HCT116 (cell line): ENCODE data around the gene COL2A1. TPM values are rescaled to one million over a fixed set of nuclear protein-coding genes. Genes with fewer than 3 reads are reported as not detected.

Source experiments
- ATAC-seq: fragments of 200-7000 bp; cut with Tn5 transposase; 2 replicates; pipeline ENCODE4 v1.9.1; 2020; ENCODE audit warnings: mild to moderate bottlenecking, moderate library complexity
- BruUV-seq: library from RNA; stranded (reverse); fragments of 400-500 nt; replicated peaks from 2 replicates; lab custom pipeline; 2021; lab: Mats Ljungman, UMichigan
- CTCF ChIA-PET: fragments of 300-600 bp; sonication (Branson Sonifier 250); formaldehyde crosslinking; loops from one replicate; lab custom pipeline; 2021; ENCODE audit warnings: antibody characterized with exemption; lab: Charles Lee
- POLR2A ChIA-PET: fragments of 300-600, 350-600 bp; sonication (Branson Sonifier 250); formaldehyde crosslinking; loops from one replicate; lab custom pipeline; 2021; ENCODE audit warnings: antibody characterized with exemption; lab: Charles Lee
- RAD21 ChIA-PET, 2 experiments: fragments of 300-600 bp; sonication (Branson Sonifier 250); formaldehyde crosslinking; loops; one replicate each; lab custom pipeline; 2023; ENCODE audit warnings: low total read pairs in 2 of 2; ENCODE audit not compliant: uncharacterized antibody in 2 of 2, unreplicated experiment in 2 of 2, low non-redundant PET in 1 of 2; lab: Charles Lee
- DNase-seq: peaks from one replicate; pipeline ENCODE4 v3.0.0-alpha.2; 2010; ENCODE audit warnings: low read depth, low spot score
- H2AFZ ChIP-seq: fragments of 200-600 bp; shearing (Covaris generic), sonication (generic); 2 replicates; pipeline ENCODE4 v1.6.1; 2017; ENCODE audit warnings: low read depth, mixed run types, mixed read lengths, antibody characterized with exemption, low read length; ENCODE audit not compliant: poor library complexity, severe bottlenecking
- H3K27ac ChIP-seq: 2 replicates; pipeline ENCODE4 v1.5.1; 2012; ENCODE audit warnings: low read depth, low read length
- H3K27me3 ChIP-seq: fragments of 200-600 bp; sonication (generic); 2 replicates; pipeline ENCODE4 v1.6.1; 2016; ENCODE audit warnings: mixed run types, low read length, mixed read lengths; ENCODE audit not compliant: insufficient read depth
- H3K36me3 ChIP-seq, 2 experiments: fragments of 200-500 bp in 1 of 2; fragments of 200-600 bp in 1 of 2; sonication (Bioruptor generic) in 1 of 2; sonication (generic) in 1 of 2; 2 replicates each; pipeline versions ENCODE4 v1.5.1 to v1.6.1; 2014 to 2016; ENCODE audit warnings: low read length in 2 of 2, inconsistent platforms in 1 of 2, mixed read lengths in 1 of 2, mixed run types in 1 of 2; ENCODE audit not compliant: insufficient read depth in 2 of 2, control insufficient read depth in 1 of 2
- H3K4me1 ChIP-seq, 2 experiments: fragments of 200-600 bp in 1 of 2; sonication (generic) in 1 of 2; 2 replicates each; pipeline versions ENCODE4 v1.5.1 to v1.6.1; 2012 to 2017; ENCODE audit warnings: low read length in 2 of 2, inconsistent platforms in 1 of 2, mild to moderate bottlenecking in 1 of 2, mixed read lengths in 1 of 2, mixed run types in 1 of 2, moderate library complexity in 1 of 2; ENCODE audit not compliant: insufficient read depth in 2 of 2, control insufficient read depth in 1 of 2
- H3K4me2 ChIP-seq: fragments of 200-600 bp; sonication (generic); 2 replicates; pipeline ENCODE4 v1.6.1; 2017; ENCODE audit warnings: mixed run types, low read length, mixed read lengths
- H3K4me3 ChIP-seq, 2 experiments: fragments of 200-600 bp in 1 of 2; sonication (generic) in 1 of 2; replicated peaks in 1 of 2; 2 replicates each; pipeline ENCODE4 v1.5.1; 2011 to 2016; ENCODE audit warnings: low read length in 2 of 2, control low read depth in 1 of 2, low read depth in 1 of 2, mild to moderate bottlenecking in 1 of 2, mixed read lengths in 1 of 2, mixed run types in 1 of 2
- H3K79me2 ChIP-seq: fragments of 200-600 bp; sonication (generic); 2 replicates; pipeline ENCODE4 v1.6.1; 2017; ENCODE audit warnings: mild to moderate bottlenecking, mixed run types, low read length, moderate library complexity, mixed read lengths; ENCODE audit not compliant: insufficient read depth
- H3K9ac ChIP-seq: fragments of 200-600 bp; sonication (generic); 2 replicates; pipeline ENCODE4 v1.6.1; 2016; ENCODE audit warnings: low read length, mixed read lengths
- H3K9me2 ChIP-seq: fragments of 200-600 bp; sonication (generic), shearing (Covaris generic); 2 replicates; pipeline ENCODE4 v1.6.1; 2017; ENCODE audit warnings: mixed run types, mild to moderate bottlenecking, moderate library complexity; ENCODE audit not compliant: insufficient read depth
- H3K9me3 ChIP-seq, 2 experiments: fragments of 200-500 bp in 1 of 2; fragments of 200-600 bp in 1 of 2; sonication (Bioruptor generic) in 1 of 2; sonication (generic) in 1 of 2; 2 replicates each; pipeline ENCODE4 v1.6.1; 2014 to 2017; ENCODE audit warnings: low read length in 2 of 2, mixed read lengths in 2 of 2, inconsistent platforms in 1 of 2, low read depth in 1 of 2, mild to moderate bottlenecking in 1 of 2, mixed run types in 1 of 2, moderate library complexity in 1 of 2; ENCODE audit not compliant: control insufficient read depth in 1 of 2, insufficient read depth in 1 of 2
- H4K20me1 ChIP-seq: fragments of 200-600 bp; sonication (generic), shearing (Covaris generic); 2 replicates; pipeline ENCODE4 v1.6.1; 2017; ENCODE audit warnings: mixed run types, mild to moderate bottlenecking, moderate library complexity; ENCODE audit not compliant: insufficient read depth
- ATF3 ChIP-seq: IDR thresholded peaks from 2 replicates; pipeline ENCODE4 v1.6.1; 2012
- CBX3 ChIP-seq: IDR thresholded peaks from 2 replicates; pipeline ENCODE4 v1.6.1; 2012; ENCODE audit warnings: low read depth
- CTCF ChIP-seq, 3 experiments: fragments of 200-600 bp in 1 of 3; sonication (generic) in 1 of 3; IDR thresholded peaks in 2 of 3; conservative IDR thresholded peaks in 1 of 3; 2 replicates each; pipeline ENCODE4 v1.5.1; 2012 to 2017; ENCODE audit warnings: low read depth in 2 of 3, low read length in 2 of 3, antibody characterized with exemption in 1 of 3, borderline replicate concordance in 1 of 3, control low read depth in 1 of 3, mild to moderate bottlenecking in 1 of 3, mixed read lengths in 1 of 3, mixed run types in 1 of 3, moderate library complexity in 1 of 3; ENCODE audit not compliant: insufficient read depth in 1 of 3
- ELF1 ChIP-seq: IDR thresholded peaks from 2 replicates; pipeline ENCODE4 v1.6.1; 2012; ENCODE audit warnings: low read depth, borderline replicate concordance
- EZH2 ChIP-seq: fragments of 200-600 bp; sonication (generic); IDR thresholded peaks from 2 replicates; pipeline ENCODE4 v1.6.1; 2017; ENCODE audit warnings: antibody characterized with exemption, mixed run types
- EZH2phosphoT487 ChIP-seq: fragments of 200-600 bp; IDR thresholded peaks from 2 replicates; pipeline ENCODE4 v1.6.1; 2018; ENCODE audit warnings: antibody characterized with exemption, borderline replicate concordance
- FOSL1 ChIP-seq: IDR thresholded peaks from 2 replicates; pipeline ENCODE4 v1.6.1; 2012; ENCODE audit warnings: low read depth
- MAX ChIP-seq: IDR thresholded peaks from 2 replicates; pipeline ENCODE4 v1.6.1; 2012
- POLR2A ChIP-seq: IDR thresholded peaks from 2 replicates; pipeline ENCODE4 v1.7.0; 2011; ENCODE audit warnings: borderline replicate concordance; ENCODE audit not compliant: insufficient read depth, insufficient read length; ENCODE audit errors: extremely low read depth
- POLR2AphosphoS5 ChIP-seq: IDR thresholded peaks from 2 replicates; pipeline ENCODE4 v1.6.1; 2011; ENCODE audit warnings: mild to moderate bottlenecking, low read depth, low read length, moderate library complexity
- RAD21 ChIP-seq: IDR thresholded peaks from 2 replicates; pipeline ENCODE4 v1.6.1; 2012; ENCODE audit warnings: low read depth, mild to moderate bottlenecking
- SIN3A ChIP-seq: IDR thresholded peaks from 2 replicates; pipeline ENCODE4 v1.6.1; 2012; ENCODE audit warnings: low read depth
- SP1 ChIP-seq: IDR thresholded peaks from 2 replicates; pipeline ENCODE4 v1.6.1; 2012; ENCODE audit warnings: low read depth
- SRF ChIP-seq: IDR thresholded peaks from 2 replicates; pipeline ENCODE4 v1.6.1; 2012; ENCODE audit warnings: low read depth
- TCF7L2 ChIP-seq: IDR thresholded peaks from 2 replicates; pipeline ENCODE4 v1.7.0; 2011; ENCODE audit warnings: borderline replicate concordance, inconsistent platforms; ENCODE audit not compliant: insufficient read depth, insufficient read length; ENCODE audit errors: extremely low read depth
- YY1 ChIP-seq: IDR thresholded peaks from 2 replicates; pipeline ENCODE4 v1.6.1; 2011; ENCODE audit warnings: low read length, low read depth, moderate library complexity, mild to moderate bottlenecking; ENCODE audit not compliant: insufficient replicate concordance; ENCODE audit errors: extremely low read depth
- ZBTB33 ChIP-seq: IDR thresholded peaks from 2 replicates; pipeline ENCODE4 v1.6.1; 2011; ENCODE audit warnings: mild to moderate bottlenecking, low read length, moderate library complexity; ENCODE audit not compliant: insufficient replicate concordance; ENCODE audit errors: extremely low read depth
- intact Hi-C: fragments of 100-400 bp; cut with micrococcal nuclease; formaldehyde crosslinking; loops from 2 replicates; pipeline ENCODE4 v1.10.0; 2022
- total RNA-seq: library from RNA; stranded (reverse); gene quantifications from one replicate; pipeline ENCODE4 v1.2.1, GENCODE V29; 2021; ENCODE audit not compliant: unreplicated experiment

The COL2A1 gene
- total RNA-seq, 1 experiment from 2014 or later, result 0.22 TPM

- no peak for TF ChIP-seq CTCF (IDR thresholded peaks at IDR 0.05 in 2 of 3, conservative IDR thresholded peaks at IDR 0.05 in 1 of 3; ENCODE audit: borderline replicate concordance in 1 of 3, insufficient read depth in 1 of 3, low read depth in 2 of 3, low read length in 2 of 3)
- TF ChIP-seq SRF, result no peak
- TF ChIP-seq FOSL1, result no peak
- TF ChIP-seq EZH2phosphoT487, result no peak
- no peak for TF ChIP-seq RAD21
These were observed 4.5 kb downstream of the COL2A1 start (continued) for GRCh38 chr12:47999816-48000215.

- RAD21 ChIA-PET, result no interaction called here
- DNase-seq (no peak), ATAC-seq (no peak)
- no peaks in the 10 kb centered on the region for H3K79me2 ChIP-seq
- H3K36me3 ChIP-seq, result no peaks in the 10 kb centered on the region
- TF ChIP-seq YY1 (no peak), ATF3 (no peak), CTCF (IDR thresholded peaks at IDR 0.05 in 2 of 3, conservative IDR thresholded peaks at IDR 0.05 in 1 of 3; ENCODE audit: borderline replicate concordance in 1 of 3, insufficient read depth in 1 of 3, low read depth in 2 of 3, low read length in 2 of 3) (no peak), SRF (no peak), SIN3A (no peak), EZH2 (no peak), ZBTB33 (no peak), FOSL1 (no peak), ELF1 (no peak), POLR2A (no peak), EZH2phosphoT487 (no peak), SP1 (no peak), MAX (no peak), CBX3 (no peak), POLR2AphosphoS5 (no peak), TCF7L2 (no peak)
- H3K9me2 ChIP-seq, result no peaks in the 10 kb centered on the region
- CTCF ChIA-PET, result no interaction called here
- peaks cover 9 to 20% of the 10 kb centered on the region in 2 experiments for H3K4me1 ChIP-seq
- intact Hi-C loops, result no loop called here
- no peak overlapping the region for H3K9ac ChIP-seq
- H3K27ac ChIP-seq, result no peak overlapping the region
- BruUV-seq, result no TSS peak
- peaks cover 29% of the 10 kb centered on the region; the same call in 1 of the 2 replicates for H3K27me3 ChIP-seq
- no peak overlapping the region for H3K4me2 ChIP-seq
- H2AFZ ChIP-seq, result no peak overlapping the region
- H4K20me1 ChIP-seq, result no peaks in the 10 kb centered on the region
- POLR2A ChIA-PET, result no interaction called here
- no peaks in the 10 kb centered on the region for H3K9me3 ChIP-seq
- H3K4me3 ChIP-seq, result no peak overlapping the region
These were observed 7.0 kb downstream of the COL2A1 start for GRCh38 chr12:47997321-47997720.
